ENCODE data around the gene EFHD1. TPM values are rescaled to one million over a fixed set of nuclear protein-coding genes. Genes with fewer than 3 reads are reported as not detected.

Gene EFHD1
- total and polyA plus RNA-seq, 2 experiments from 2014 or later, result 3.4 to 6.4 TPM

DNA sequence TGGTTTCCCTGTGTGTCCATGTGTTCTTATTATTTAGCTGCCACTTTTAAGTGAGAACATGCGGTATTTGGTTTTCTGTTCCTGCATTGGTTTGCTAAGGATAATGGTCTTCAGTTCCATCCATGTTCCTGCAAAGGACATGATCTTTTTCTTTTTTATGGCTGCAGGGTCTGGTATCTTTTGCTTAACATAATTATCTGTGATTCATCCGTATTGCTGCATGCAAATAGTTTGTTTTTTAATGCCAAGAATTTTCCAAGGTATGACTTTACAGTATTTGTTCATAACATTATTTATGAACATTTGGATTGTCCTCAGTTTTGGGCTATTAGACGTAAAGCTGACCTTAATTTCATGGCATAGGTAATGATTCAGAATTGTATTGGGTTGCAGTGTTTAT lies 81.6 kb downstream of the EFHD1 start:
- no peak for DNase-seq (ENCODE audit: low spot score)
- no peak overlapping the region for H2AFZ ChIP-seq
- no peak for TF ChIP-seq ETS1 (IDR thresholded peaks at IDR 0.05)
- TF ChIP-seq, protein P1, sequence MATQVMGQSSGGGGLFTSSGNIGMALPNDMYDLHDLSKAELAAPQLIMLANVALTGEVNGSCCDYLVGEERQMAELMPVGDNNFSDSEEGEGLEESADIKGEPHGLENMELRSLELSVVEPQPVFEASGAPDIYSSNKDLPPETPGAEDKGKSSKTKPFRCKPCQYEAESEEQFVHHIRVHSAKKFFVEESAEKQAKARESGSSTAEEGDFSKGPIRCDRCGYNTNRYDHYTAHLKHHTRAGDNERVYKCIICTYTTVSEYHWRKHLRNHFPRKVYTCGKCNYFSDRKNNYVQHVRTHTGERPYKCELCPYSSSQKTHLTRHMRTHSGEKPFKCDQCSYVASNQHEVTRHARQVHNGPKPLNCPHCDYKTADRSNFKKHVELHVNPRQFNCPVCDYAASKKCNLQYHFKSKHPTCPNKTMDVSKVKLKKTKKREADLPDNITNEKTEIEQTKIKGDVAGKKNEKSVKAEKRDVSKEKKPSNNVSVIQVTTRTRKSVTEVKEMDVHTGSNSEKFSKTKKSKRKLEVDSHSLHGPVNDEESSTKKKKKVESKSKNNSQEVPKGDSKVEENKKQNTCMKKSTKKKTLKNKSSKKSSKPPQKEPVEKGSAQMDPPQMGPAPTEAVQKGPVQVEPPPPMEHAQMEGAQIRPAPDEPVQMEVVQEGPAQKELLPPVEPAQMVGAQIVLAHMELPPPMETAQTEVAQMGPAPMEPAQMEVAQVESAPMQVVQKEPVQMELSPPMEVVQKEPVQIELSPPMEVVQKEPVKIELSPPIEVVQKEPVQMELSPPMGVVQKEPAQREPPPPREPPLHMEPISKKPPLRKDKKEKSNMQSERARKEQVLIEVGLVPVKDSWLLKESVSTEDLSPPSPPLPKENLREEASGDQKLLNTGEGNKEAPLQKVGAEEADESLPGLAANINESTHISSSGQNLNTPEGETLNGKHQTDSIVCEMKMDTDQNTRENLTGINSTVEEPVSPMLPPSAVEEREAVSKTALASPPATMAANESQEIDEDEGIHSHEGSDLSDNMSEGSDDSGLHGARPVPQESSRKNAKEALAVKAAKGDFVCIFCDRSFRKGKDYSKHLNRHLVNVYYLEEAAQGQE (IDR thresholded peaks at IDR 0.05; ENCODE audit: unreplicated experiment), result no peak
- TF ChIP-seq EZH2 (IDR thresholded peaks at IDR 0.05; ENCODE audit: low read depth, unreplicated experiment), result no peak
- no peak for TF ChIP-seq EZH2phosphoT487 (IDR thresholded peaks at IDR 0.05; ENCODE audit: unreplicated experiment)
- no peak for TF ChIP-seq CTCF (conservative IDR thresholded peaks at IDR 0.05; ENCODE audit: low read depth in 2 of 2)
- TF ChIP-seq POLR2AphosphoS5 (IDR thresholded peaks at IDR 0.05; ENCODE audit: low read depth), result no peak
- no peak for TF ChIP-seq NANOG (IDR thresholded peaks at IDR 0.05; ENCODE audit: borderline replicate concordance)
- TF ChIP-seq JUNB (IDR thresholded peaks at IDR 0.05; ENCODE audit: unreplicated experiment), result no peak
- no peak for TF ChIP-seq CREB1 (CRISPR knock-in tag; IDR thresholded peaks at IDR 0.05; ENCODE audit: low read depth)
- no peak for TF ChIP-seq ZNF462 (CRISPR knock-in tag; IDR thresholded peaks at IDR 0.05)
- TF ChIP-seq STAT1 (IDR thresholded peaks at IDR 0.05; ENCODE audit: unreplicated experiment), result no peak
- TF ChIP-seq ZNF331 (CRISPR knock-in tag; IDR thresholded peaks at IDR 0.05; ENCODE audit: low read depth), result no peak
- TF ChIP-seq ZNF114 (CRISPR knock-in tag; IDR thresholded peaks at IDR 0.05), result no peak
- H3K4me1 Mint-ChIP-seq, result peaks cover 4% of the 10 kb centered on the region; the same call in 1 of the 3 replicates
- H3K9me2 ChIP-seq (ENCODE audit: insufficient read depth), result no peaks in the 10 kb centered on the region
- H3K36me3 Mint-ChIP-seq (ENCODE audit: low read depth), result peaks cover 35% of the 10 kb centered on the region; the same call in 2 of the 3 replicates
- H3K27ac ChIP-seq (ENCODE audit: low read depth), result no peak overlapping the region
- peaks cover 34% of the 10 kb centered on the region for H4K20me1 ChIP-seq (replicated peaks; ENCODE audit: insufficient read depth)
- no peak overlapping the region for H3K4me3 ChIP-seq
- no peaks in the 10 kb centered on the region for H3K27me3 ChIP-seq (ENCODE audit: insufficient read depth)
- H3K27ac Mint-ChIP-seq, result 0 out of 2 replicates have a peak overlapping the region, but pooled peaks have one; percentile 16
- H3K9me3 Mint-ChIP-seq, result no peaks in the 10 kb centered on the region; the same call in 2 of the 3 replicates
- peaks cover 2% of the 10 kb centered on the region for H3K27me3 Mint-ChIP-seq (ENCODE audit: insufficient read depth, low read depth, poor library complexity)
- no peak for ATAC-seq
- no peaks in the 10 kb centered on the region for H3K4me1 ChIP-seq (ENCODE audit: insufficient read depth)
- no peak overlapping the region for H3K4me3 Mint-ChIP-seq
- peaks cover 98% of the 10 kb centered on the region for H3K79me2 ChIP-seq (replicated peaks; ENCODE audit: insufficient read depth)
- H3F3A ChIP-seq (replicated peaks; ENCODE audit: low read depth), result no peaks in the 10 kb centered on the region
- H3K4me2 ChIP-seq, result no peak overlapping the region
- H3K36me3 ChIP-seq (ENCODE audit: insufficient read depth), result 0 out of 2 replicates have a peak, but pooled peaks cover 3% of the 10 kb centered on the region

Data from GM23338 (cell line).